COR-L47 (cell line): ENCODE results near the gene ATP11C.
"Not testable (repeated sequence)": the region's sequence is repeated elsewhere in the genome, so short reads cannot be mapped to it uniquely, and the experiment has no call there.

ENCODE experiments used
- DNase-seq: peaks from one replicate; lab custom pipeline; 2025; lab: John Stamatoyannopoulos, UW

Gene ATP11C

GRCh38 chrX:139924069-139924695 lies 8.7 kb downstream of the ATP11C start:
- DNase-seq, result no peak

GRCh38 chrX:139921142-139921541 lies 11.7 kb downstream of the ATP11C start:
- DNase-seq, result not testable (repeated sequence)

- no peak for DNase-seq
Observed at GRCh38 chrX:139920316-139920715, 12.5 kb downstream of the ATP11C start.

- no peak for DNase-seq
Observed at GRCh38 chrX:139914421-139914820, 18.4 kb downstream of the ATP11C start.

- DNase-seq, result no peak
Observed at GRCh38 chrX:139909712-139910111, 23.1 kb downstream of the ATP11C start.

- DNase-seq, result no peak
Observed at GRCh38 chrX:139907078-139907477, 25.8 kb downstream of the ATP11C start.

GRCh38 chrX:139905743-139906142 lies 27.1 kb downstream of the ATP11C start:
- no peak for DNase-seq

GRCh38 chrX:139905051-139905450 lies 27.8 kb downstream of the ATP11C start:
- no peak for DNase-seq

- DNase-seq, result no peak
Observed at GRCh38 chrX:139903210-139903609, 29.6 kb downstream of the ATP11C start.

- no peak for DNase-seq
Observed at GRCh38 chrX:139902559-139902958, 30.3 kb downstream of the ATP11C start.

- no peak for DNase-seq
Observed at GRCh38 chrX:139898334-139898733, 34.5 kb downstream of the ATP11C start.

- DNase-seq, result no peak
Observed at GRCh38 chrX:139892512-139892911, 40.3 kb downstream of the ATP11C start.

- DNase-seq, result no peak
Observed at GRCh38 chrX:139890991-139891700, 41.7 kb downstream of the ATP11C start.

- DNase-seq, result no peak
Observed at GRCh38 chrX:139889760-139890159, 43.1 kb downstream of the ATP11C start.

- no peak for DNase-seq
Observed at GRCh38 chrX:139883984-139884383, 48.9 kb downstream of the ATP11C start.

GRCh38 chrX:139882299-139882698 lies 50.6 kb downstream of the ATP11C start:
- DNase-seq, result no peak

- no peak for DNase-seq
Observed at GRCh38 chrX:139881572-139881971, 51.3 kb downstream of the ATP11C start.

- DNase-seq, result no peak
Observed at GRCh38 chrX:139881130-139881529, 51.7 kb downstream of the ATP11C start.

- DNase-seq, result no peak
Observed at GRCh38 chrX:139877710-139878414, 55.0 kb downstream of the ATP11C start.

GRCh38 chrX:139875841-139876240 lies 57.0 kb downstream of the ATP11C start:
- DNase-seq, result no peak

- no peak for DNase-seq
Observed at GRCh38 chrX:139869796-139870195, 63.1 kb downstream of the ATP11C start.

- no peak for DNase-seq
Observed at GRCh38 chrX:139864640-139865039, 68.2 kb downstream of the ATP11C start.

- no peak for DNase-seq
Observed at GRCh38 chrX:139862208-139862607, 70.6 kb downstream of the ATP11C start.
